ENCODE measurements around the gene SVOPL. TPM values are rescaled to one million over a fixed set of nuclear protein-coding genes. Genes with fewer than 3 reads are reported as not detected.
"Not testable (repeated sequence)": the region's sequence is repeated elsewhere in the genome, so short reads cannot be mapped to it uniquely, and the experiment has no call there.

The SVOPL gene
- total RNA-seq, 2 donors from 2014 or later = not detected

- no peak for ATAC-seq
- no peak for DNase-seq
- intact Hi-C loops (cut with DNase I) = no loop called here
Observed at GRCh38 chr7:138710536-138711385, 9.6 kb upstream of the SVOPL start.

GRCh38 chr7:138705167-138705566, 4.0 kb upstream of the SVOPL start:
- intact Hi-C loops (cut with DNase I) = no loop called here
- ATAC-seq = no peak
- DNase-seq = no peak

DNA sequence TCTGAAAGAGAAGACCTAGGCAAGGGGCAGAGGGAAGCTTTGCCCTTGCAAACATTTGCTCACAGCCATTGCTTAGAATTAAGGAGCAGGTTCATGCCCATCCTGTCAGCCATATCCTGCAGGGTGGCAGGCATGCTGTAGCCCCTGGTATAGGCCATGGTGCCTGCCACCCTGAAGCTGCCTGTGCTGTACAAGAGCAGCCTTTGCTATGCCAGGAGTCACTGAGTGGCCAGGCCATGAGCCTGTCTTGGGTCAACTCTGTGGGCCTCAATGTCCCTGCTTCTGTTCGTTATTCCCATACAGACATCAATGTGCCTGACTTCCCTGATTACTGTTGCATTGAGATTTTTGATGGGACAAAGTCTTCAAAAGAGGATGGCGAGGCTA, 368 bp upstream of the SVOPL start:
- no peak for ATAC-seq
- intact Hi-C loops (cut with DNase I) = no loop called here

GRCh38 chr7:138699661-138700060, 1.5 kb downstream of the SVOPL start:
- ATAC-seq (no peak), DNase-seq (no peak)
- intact Hi-C loops (cut with DNase I) = no loop called here

More for the DNA sequence above, 368 bp upstream of the SVOPL start:
- DNase-seq = no peak

DNA sequence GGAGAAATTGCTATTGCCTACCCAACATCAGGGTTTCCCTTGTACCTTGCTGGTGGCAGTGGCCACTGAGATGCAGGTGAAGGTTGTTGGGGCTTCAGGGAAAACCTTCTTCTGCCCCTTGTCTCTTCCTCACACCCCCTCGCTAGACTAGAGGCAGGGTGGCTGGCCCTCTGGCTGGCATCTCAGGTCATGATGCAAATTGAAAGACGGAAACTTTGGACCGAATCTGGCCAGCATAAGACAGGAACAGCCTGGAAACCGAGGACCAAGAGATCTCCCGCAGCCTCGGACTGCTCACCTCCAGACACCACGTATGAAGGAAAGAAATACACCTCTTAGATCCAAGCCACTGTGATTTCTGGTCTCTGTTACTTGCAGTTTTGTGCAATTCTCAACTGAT, 2.9 kb downstream of the SVOPL start:
- DNase-seq (no peak), ATAC-seq (no peak)
- intact Hi-C loops (cut with DNase I) = no loop called here

DNA sequence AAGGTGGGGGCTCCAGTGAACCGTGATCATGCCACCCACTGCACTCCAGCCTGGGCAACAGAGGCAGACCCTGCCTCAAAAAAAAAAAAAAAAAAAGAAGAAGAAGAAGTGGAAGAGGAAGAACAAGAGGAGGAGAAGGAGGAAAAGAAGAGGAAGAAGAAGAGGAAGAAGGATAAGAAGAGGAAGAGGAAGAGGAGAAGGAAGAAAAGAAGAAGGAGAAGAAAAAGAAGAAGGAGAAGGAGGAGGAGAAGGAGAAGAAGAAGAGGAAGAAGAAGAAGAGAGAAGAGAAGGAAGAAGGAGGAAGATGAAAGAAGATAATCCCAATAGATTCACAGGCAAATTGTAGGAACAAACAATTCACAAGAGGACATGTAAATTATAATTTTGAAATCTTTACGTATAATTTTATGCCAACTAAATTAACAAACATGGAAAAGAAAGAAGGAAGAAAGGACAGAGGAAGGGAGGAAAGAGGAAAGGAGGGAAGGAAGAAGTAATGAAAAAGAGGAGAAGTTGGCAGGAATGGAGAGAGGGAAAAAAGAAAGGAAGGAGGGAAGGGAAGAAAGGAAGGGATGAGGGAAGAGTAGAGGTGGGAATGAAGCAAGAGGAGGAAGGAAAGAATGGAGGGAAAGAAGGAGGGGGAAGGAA, 3.5 kb downstream of the SVOPL start:
- DNase-seq (no peak), ATAC-seq (no peak)
- intact Hi-C loops (cut with DNase I) = no loop called here

- DNase-seq; intact Hi-C loops (cut with DNase I); ATAC-seq: not testable (repeated sequence)
Observed at GRCh38 chr7:138695776-138696175, 5.4 kb downstream of the SVOPL start.

- ATAC-seq (no peak), DNase-seq (no peak)
- intact Hi-C loops (cut with DNase I) = no loop called here
Observed at GRCh38 chr7:138695106-138695505, 6.1 kb downstream of the SVOPL start.

DNA sequence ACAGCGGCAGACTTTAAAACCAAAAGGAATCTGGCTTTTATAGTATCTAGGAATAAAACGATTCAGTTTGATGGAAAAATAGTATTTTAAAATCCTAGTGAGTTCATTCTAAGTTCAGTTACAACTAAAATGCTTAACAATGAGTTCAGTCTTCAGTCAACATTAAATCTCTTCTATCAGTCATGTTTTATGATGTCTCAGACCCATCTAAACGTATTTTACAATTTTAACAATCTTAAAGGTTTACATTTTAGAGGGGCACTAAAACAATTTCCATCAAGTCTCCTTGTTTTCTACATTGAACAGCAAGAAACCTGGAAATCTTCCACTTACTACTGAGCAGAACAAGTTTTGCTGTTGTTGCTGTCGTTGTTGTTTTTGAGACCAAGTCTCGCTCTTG, 10.0 kb downstream of the SVOPL start:
- intact Hi-C loops (cut with DNase I) = no loop called here
- no peak for DNase-seq
- no peak for ATAC-seq

DNA sequence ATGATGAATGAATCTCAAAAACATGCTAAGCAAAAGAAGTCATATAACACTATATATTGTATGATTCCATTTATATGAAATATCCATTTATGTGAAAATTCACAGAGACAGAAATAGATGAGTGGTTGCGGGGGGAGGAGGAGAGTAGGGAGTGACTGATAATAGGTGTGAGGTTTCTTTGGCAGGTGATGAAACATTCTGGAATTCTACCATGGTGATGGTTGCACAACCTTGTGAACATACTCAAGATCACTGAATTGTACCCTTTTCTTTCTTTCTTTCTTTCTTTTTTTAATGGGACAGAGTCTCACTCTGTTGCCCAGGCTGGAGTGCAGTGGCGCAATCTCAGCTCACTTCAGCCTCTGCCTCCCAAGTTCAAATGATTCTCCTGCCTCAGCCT, 10.7 kb downstream of the SVOPL start:
- intact Hi-C loops (cut with DNase I) = no loop called here
- DNase-seq = no peak
- ATAC-seq = no peak

GRCh38 chr7:138688037-138688436, 13.1 kb downstream of the SVOPL start:
- intact Hi-C loops (cut with DNase I); ATAC-seq; DNase-seq: not testable (repeated sequence)

DNA sequence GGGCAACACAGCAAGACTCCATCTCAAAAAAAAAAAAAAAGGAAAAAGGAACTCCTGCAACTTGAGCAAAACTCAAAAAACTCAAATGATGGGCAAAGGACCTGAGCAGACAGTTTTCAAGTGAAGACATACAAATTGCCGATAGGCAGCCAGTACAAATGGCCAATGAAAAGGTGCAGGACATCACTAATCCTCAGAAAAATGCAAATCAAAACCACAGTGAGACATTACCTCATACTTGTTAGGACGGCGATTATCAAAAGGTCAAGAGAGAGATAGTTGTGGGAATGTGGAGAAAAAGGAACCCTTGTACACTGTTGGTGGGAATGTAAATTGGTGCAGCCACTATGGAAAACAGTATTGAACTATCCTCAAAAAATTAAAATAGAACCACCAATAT, 16.8 kb downstream of the SVOPL start:
- intact Hi-C loops (cut with DNase I) = no loop called here
- ATAC-seq = no peak
- DNase-seq = no peak

DNA sequence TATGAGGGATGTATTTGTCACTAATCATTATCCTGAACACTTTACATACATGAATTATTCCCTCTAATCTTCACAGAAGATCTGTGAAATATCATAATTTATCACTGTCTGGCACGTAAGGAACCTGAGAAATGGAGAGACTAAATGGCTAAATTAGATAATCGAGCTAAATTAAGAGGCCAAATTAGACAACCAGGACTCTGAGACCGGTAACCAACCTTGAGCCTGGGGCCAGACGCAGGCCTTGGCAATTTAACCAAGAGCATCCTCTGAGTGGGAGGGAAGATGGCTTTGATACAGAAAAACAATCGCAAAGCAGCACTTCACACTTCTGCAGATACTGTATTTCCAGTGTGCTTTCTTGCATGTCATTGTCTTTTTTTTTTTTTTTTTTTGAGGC, 21.4 kb downstream of the SVOPL start:
- intact Hi-C loops (cut with DNase I) = no loop called here
- no peak for ATAC-seq
- DNase-seq = no peak

- DNase-seq = no peak
- intact Hi-C loops (cut with DNase I) = no loop called here
- ATAC-seq = no peak
Observed at GRCh38 chr7:138670594-138670993, 30.6 kb downstream of the SVOPL start.

- ATAC-seq (no peak), DNase-seq (no peak)
- intact Hi-C loops (cut with DNase I) = no loop called here
Observed at GRCh38 chr7:138669364-138669763, 31.8 kb downstream of the SVOPL start.

GRCh38 chr7:138668946-138669345, 32.2 kb downstream of the SVOPL start:
- intact Hi-C loops (cut with DNase I) = no loop called here

GRCh38 chr7:138668229-138668596, 32.9 kb downstream of the SVOPL start:
- DNase-seq (no peak), ATAC-seq (no peak)
- intact Hi-C loops (cut with DNase I) = no loop called here

More at GRCh38 chr7:138668946-138669345, 32.2 kb downstream of the SVOPL start:
- DNase-seq (no peak), ATAC-seq (no peak)

DNA sequence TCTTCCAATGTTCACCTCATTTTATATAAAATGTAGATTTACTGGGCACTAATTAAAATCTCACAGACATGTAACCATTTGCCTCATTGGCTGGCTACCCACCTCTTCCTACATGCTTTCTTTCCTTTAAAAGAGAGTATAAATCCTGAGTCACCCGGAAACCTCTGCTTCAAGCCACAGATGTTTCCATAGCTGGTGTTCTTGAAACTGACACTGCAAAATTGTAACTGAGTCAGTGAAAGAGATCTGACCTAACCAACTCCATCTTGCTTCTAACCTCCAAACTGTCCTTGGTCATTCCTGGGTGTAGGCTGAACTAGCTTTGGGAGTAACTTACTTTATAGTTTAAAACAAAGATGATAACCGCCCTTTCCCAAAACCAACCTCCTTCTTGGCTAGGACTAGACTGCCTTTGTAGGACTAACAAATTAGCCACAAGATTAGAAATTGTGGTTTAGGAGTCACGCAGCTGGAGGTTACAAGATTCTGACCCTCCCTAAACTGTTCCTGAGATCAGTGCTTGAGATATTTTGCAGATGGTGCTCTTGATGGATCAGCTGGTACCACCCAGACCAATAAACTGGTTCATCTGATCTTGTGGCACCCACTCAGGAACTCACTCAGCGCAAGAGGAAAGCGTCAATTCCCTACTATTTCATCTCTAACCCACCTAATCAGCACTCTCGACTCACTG, 33.5 kb downstream of the SVOPL start:
- DNase-seq = no peak

GRCh38 chr7:138666385-138666784, 34.8 kb downstream of the SVOPL start:
- ATAC-seq = no peak
- no peak for DNase-seq
- intact Hi-C loops (cut with DNase I) = no loop called here

More for the DNA sequence above, 33.5 kb downstream of the SVOPL start:
- no peak for ATAC-seq
- intact Hi-C loops (cut with DNase I) = no loop called here

DNA sequence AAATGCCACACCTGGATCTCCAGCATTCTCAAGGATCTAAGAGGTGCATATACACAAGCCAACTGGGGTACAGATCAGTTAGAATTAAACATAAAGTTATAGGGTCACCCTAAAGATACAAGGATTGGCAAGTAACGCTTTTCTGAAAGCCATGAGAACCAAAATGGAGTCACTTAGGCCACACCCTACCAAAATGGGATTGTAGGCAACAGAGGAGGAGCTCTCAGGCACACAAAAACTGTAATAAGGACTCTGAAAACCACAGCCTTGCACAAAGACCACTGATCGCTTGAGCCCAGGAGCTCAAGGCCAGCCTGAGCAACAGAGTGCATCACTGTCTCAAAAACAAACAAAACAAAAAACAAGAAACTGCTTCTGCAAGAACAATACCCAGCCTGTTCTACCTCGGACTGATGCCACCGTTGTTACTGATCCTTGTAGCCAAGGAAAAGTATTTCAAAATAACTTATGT, 35.5 kb downstream of the SVOPL start:
- ATAC-seq (no peak), DNase-seq (no peak)
- intact Hi-C loops (cut with DNase I) = no loop called here

Data from left cardiac atrium (tissue), 4 donors.